NCI-H1048 (cell line): ENCODE measurements around the gene SPATS1.
"Not testable (repeated sequence)": the region's sequence is repeated elsewhere in the genome, so short reads cannot be mapped to it uniquely, and the experiment has no call there.

Source experiments
- DNase-seq: peaks from one replicate; lab custom pipeline; 2025; lab: John Stamatoyannopoulos, UW

SPATS1 gene

GRCh38 chr6:44311304-44311703 is 31.1 kb upstream of the SPATS1 start:
- no peak for DNase-seq

DNA sequence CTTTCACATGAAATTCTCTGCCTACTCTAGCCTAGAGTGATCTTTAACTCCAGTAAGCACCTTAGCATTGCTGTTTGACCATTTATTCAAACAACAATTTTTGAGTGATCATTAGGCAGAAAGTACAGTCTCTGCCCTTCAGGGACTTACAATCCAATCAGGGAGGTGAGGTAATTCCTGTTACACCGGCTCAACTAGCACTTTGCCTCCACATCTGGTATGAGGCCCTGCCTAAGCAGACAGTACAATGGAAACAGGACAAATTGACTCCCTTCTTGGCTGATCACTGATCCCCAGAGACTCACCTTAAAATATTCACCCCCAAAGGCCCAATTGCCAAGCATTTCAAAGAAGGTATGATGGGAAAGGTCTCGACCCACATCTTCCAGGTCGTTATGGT is 30.7 kb upstream of the SPATS1 start:
- no peak for DNase-seq

GRCh38 chr6:44312901-44313788 is 29.3 kb upstream of the SPATS1 start, which contains the start of gene AARS2:
Gene AARS2 (minus strand): TSS chr6:44313347. CDS start chr6:44313323, 24 bp downstream.
- DNase-seq: peak; percentile 69

DNA sequence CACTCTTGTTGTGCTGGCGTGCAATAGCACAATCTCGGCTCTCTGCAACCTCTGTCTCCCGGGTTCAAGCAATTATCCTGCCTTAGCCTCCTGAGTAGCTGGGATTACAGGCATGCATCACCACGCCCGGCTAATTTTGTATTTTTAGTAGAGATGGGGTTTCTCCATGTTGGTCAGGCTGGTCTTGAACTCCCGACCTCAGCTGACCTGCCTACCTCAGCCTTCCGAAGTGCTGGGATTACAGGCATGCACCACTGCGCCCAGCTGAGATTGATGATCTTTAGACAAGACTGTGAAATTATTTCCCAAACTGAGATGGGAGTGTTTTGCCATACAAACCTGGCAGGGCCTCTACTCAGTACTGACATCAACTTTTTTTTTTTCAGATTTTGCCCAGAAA is 27.8 kb upstream of the SPATS1 start:
- not testable (repeated sequence) for DNase-seq

DNA sequence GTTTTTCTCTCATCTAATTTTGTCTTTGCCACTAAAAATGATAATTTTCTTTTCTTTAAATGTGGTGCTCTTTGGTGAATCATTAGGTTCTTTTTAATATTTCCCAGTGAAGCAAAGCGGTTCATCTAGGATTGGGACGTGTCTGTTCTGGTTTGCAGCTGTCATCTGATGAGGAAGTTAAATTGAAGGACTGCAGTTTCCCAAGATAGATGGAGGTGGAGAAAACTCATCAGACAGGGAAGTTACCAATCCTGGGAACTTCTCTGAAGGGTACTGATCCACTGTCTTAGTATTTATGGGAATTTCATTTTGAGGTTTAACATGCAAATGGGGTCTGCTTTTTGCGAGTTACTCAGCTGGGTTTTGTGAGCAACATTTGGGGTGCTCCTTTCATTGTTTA is 26.9 kb upstream of the SPATS1 start:
- no peak for DNase-seq

GRCh38 chr6:44315951-44316350 is 26.5 kb upstream of the SPATS1 start:
- no peak for DNase-seq

DNA sequence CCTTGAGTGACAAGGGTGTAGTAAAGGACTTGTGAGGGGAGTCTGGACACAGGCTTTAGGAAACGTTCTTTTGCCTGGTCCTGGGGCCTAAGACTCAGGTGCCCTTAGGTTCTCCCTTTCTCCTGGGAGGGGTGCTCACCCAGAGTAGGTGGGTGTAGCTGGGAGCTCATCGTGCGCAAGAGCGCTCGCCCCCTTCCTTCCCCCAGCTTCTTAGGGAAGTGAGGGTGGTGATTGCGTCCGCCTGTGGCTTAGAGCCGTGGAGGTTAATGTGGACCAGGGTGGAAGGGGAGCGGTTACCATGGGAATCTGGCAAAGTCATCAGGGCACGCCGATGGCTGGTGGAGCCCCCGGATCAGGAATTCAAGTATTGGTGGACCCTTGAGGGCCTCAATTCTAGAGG is 26.0 kb upstream of the SPATS1 start:
- no peak for DNase-seq

- DNase-seq: not testable (repeated sequence)
Observed at GRCh38 chr6:44317136-44317631, 25.3 kb upstream of the SPATS1 start.

DNA sequence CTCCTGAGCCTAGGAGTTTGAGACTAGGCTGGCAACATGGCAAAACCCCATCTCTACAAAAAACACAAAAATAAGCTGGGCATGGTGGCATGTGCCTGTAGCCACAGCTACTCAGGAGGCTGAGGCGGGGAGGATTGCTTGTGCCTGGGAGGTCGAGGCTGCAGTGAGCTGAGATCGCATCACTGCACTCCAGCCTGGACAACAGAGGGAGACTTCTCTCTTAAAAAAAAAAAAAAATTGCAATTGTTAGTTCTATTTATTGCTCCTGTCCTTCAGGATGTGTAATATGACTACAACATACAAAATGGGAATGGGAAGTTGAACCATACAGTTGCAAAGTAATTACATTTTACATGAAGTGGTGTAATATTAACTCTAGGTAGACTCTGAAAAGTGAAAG is 21.2 kb upstream of the SPATS1 start:
- no peak for DNase-seq

GRCh38 chr6:44327096-44327495 is 15.4 kb upstream of the SPATS1 start:
- DNase-seq: no peak

DNA sequence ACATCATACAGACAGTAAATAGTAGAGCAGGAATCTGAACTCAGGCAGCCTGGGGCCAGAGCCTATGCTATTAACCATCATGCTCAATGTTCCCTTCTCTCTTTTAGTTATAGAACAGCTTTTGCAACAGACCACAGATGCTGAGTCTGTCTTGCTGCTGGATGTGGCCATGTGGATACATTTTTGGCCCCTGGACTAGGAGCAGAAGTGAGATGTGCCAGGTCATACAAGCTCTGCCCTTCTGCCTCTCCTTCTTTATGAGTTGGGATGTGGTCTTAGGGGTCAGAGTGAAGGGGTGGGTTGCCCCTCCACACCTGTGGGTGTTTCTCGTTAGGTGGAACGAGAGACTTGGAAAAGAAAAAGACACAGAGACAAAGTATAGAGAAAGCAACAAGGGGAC is 14.7 kb upstream of the SPATS1 start:
- no peak for DNase-seq

- not testable (repeated sequence) for DNase-seq
Observed at GRCh38 chr6:44328203-44328602, 14.2 kb upstream of the SPATS1 start.

GRCh38 chr6:44329858-44330257 is 12.6 kb upstream of the SPATS1 start:
- DNase-seq: no peak

- DNase-seq: no peak
Observed at GRCh38 chr6:44332585-44332984, 9.9 kb upstream of the SPATS1 start.

DNA sequence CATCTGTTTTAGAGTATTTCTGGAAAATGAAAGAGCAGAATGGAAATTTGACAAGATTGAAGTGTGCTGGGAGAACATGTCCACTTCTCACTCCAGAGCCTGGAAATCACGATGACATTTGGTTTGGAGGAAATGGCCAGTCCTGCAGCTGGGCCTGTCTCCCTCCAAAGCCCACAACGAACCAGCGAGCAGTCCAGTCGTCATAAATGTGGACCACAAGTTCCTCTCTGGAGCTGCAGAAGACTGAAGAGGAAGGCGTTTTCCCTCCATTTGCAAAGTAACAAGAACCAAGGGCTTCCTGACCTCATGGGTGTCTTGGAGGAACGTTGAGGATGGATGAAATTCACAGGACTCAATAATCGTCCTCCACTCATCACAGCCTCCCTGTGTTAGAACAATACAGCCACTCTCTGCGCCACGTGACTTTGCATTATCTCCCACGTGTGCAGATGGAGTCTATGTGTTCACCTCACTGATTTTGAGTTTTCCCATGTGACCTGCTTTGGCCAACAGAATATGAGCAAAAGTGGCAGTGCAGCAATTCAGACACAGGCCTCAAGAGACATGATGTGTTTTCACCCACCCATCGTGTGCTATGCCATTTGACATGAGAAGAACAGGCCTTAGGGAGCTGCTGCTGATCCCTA is 9.1 kb upstream of the SPATS1 start:
- DNase-seq: no peak

GRCh38 chr6:44333942-44334341 is 8.5 kb upstream of the SPATS1 start:
- DNase-seq: no peak

DNA sequence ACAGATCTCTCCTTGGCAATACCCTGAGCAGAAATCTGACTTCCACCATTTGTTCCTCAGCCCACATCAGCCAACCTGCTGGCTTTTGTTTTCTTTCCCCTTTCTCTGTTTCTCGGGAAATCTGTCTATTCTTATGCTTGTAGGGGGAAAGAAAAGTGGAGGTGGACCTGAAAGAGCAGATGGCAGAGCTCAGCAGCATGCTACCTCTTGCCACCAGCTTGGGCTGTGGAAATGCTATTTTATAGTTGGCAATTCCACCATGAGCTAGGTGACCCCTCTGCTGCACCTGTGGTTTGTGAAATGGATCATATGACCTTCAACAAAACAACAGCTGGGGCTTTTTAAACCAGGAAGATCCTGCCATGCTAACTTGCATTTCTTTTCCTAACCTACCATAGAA is 6.8 kb upstream of the SPATS1 start:
- DNase-seq: no peak

GRCh38 chr6:44338228-44339122 is 4.0 kb upstream of the SPATS1 start:
- DNase-seq: peak; percentile 10

DNA sequence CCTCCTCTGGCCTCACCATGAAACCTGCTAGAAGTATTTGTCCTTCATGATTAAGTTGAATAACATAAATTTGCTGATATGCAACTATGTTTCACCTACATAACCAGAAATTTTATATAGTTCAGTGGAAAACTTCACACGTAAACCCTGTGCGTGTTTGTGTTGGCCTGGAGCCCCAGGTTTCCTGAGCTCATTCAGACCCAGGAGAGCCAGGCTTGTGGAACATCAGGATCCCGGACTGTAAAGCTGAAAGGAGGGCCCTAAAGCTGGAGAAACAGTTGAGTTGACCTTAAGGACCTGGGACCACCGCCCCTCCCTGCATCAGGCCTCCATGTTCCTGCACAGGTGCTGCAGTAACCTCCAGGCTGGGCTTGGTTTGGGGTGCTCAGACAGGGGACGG is 3.1 kb upstream of the SPATS1 start:
- DNase-seq: no peak

- DNase-seq: no peak
Observed at GRCh38 chr6:44339763-44340625, 2.5 kb upstream of the SPATS1 start.
